Pancreas (tissue), 10 donors: ENCODE data around the gene PDCD1LG2. TPM values are rescaled to one million over a fixed set of nuclear protein-coding genes. Genes with fewer than 3 reads are reported as not detected.

Experiments used
- ATAC-seq, 4 donors: fragments of 200-7000 bp; cut with Tn5 transposase; one replicate each; pipeline versions ENCODE4 v1.8.0 to v1.9.1; 2020; ENCODE audit warnings: mild to moderate bottlenecking in 4 of 4, moderate library complexity in 4 of 4
- DNase-seq, 6 donors: peaks; one replicate each; pipeline ENCODE4 v3.0.0-alpha.2; 2020
- FAIRE-seq: peaks from 2 replicates; lab custom pipeline; 2012; peaks lifted over from hg19 to GRCh38; lab: Jason Lieb, UNC
- H3K27ac ChIP-seq, 4 donors: fragments of 200-600 bp; sonication (generic); 1 replicate in 3 of 4; 2 replicates in 1 of 4; pipeline versions ENCODE4 v1.5.0 to v1.8.0; 2020
- H3K27me3 ChIP-seq, 4 donors: fragments of 200-600 bp; one replicate each; pipeline ENCODE4 v1.8.0; 2021
- H3K36me3 ChIP-seq, 3 donors: fragments of 200-600 bp; sonication (generic) in 1 of 3; one replicate each; pipeline versions ENCODE4 v1.5.0 to v1.8.0; 2020 to 2021
- H3K4me1 ChIP-seq, 3 donors: fragments of 200-600 bp; one replicate each; pipeline ENCODE4 v1.8.0; 2021
- H3K4me3 ChIP-seq, 4 donors: fragments of 200-600 bp; sonication (generic) in 2 of 4; one replicate each; pipeline versions ENCODE4 v1.5.0 to v1.8.0; 2020 to 2021
- H3K9me3 ChIP-seq, 4 donors: fragments of 200-600 bp; one replicate each; pipeline ENCODE4 v1.8.0; 2021
- CTCF ChIP-seq, 4 donors: fragments of 200-600 bp; sonication (generic) in 3 of 4; IDR thresholded peaks; one replicate each; pipeline versions ENCODE4 v1.5.0 to v1.8.0; 2021; ENCODE audit warnings: antibody characterized with exemption in 4 of 4
- WGBS, 2 donors: extraction: QIAGEN DNeasy Blood & Tissue Kit; methylation state at CpG; one replicate each; pipeline ENCODE4 v1.1.7; 2013; 5-methylcytosine and 5-hydroxymethylcytosine counted together
- intact Hi-C, 3 donors: fragments of 100-400 bp; cut with DNase I; formaldehyde crosslinking; loops; one replicate each; pipeline versions ENCODE4 v1.11.1 to v1.14.2; 2022
- polyA plus RNA-seq, 2 donors: library from polyadenylated mRNA; stranded (reverse); fragments of 200-250 nt; gene quantifications; one replicate each; pipeline ENCODE4 v1.2.3, GENCODE V29; 2013
- total RNA-seq, 6 donors: library from RNA; stranded (reverse); fragmentation: NEBNext Ultra II Directional in 4 of 6; extraction: Animal tissue kit (Norgen Biotek cat#: 25700) in 4 of 6; gene quantifications; one replicate each; pipeline versions ENCODE4 v1.2.1 to v1.2.4, GENCODE V29; 2021 to 2023
- donor health status: healthy with polysubstance abuse.
- donor health status: DM: no; HTN: no; CAD: no; lungs with moderate emphysema.
- donor health status: DM: no; HTN: no; CAD: no.
- donor health status: control.
- donor health status: control.
- donor health status: Bipolar disorder and iron deficiency.
- donor health status: DM: yes; HTN: yes; CAD: no.
- donor health status: DM: no; HTN: no; CAD: no.
- donor health status: DM: no; HTN: no; CAD: no.
- donor health status: DM: yes; HTN: yes; CAD: no.

The PDCD1LG2 gene
- total and polyA plus RNA-seq, 8 donors: 0.08 to 0.43 (median 0.17) TPM; not detected in 1

GRCh38 chr9:5592904-5593303 is 82.6 kb downstream of the PDCD1LG2 start:
- Histone ChIP-seq H3K4me1 (no peaks in the 10 kb centered on the region), H3K27ac (no peak overlapping the region), H3K27me3 (no peaks in the 10 kb centered on the region), H3K9me3 (no peaks in the 10 kb centered on the region), H3K4me3 (no peak overlapping the region), H3K36me3 (no peaks in the 10 kb centered on the region)
- no peak for ATAC-seq
- DNase-seq: no peak
- no peak for TF ChIP-seq CTCF (IDR thresholded peaks at IDR 0.05)
- no peak for FAIRE-seq
- 75 to 86% methylated on average over 5 of the region's 5 CpGs for WGBS, 2 donors
- intact Hi-C loops: loop anchor here in 1 of 3 donors (5.0 kb wide), 1 partner anchor 406 kb away; the partner anchor contains the start of gene INSL6

- no peak for ATAC-seq
- H3K36me3 ChIP-seq: no peaks in the 10 kb centered on the region
- 72 to 89% methylated on average over 2 of the region's 2 CpGs for WGBS, 2 donors
Measured at GRCh38 chr9:5593904-5594303, 83.6 kb downstream of the PDCD1LG2 start.

GRCh38 chr9:5596173-5596572 is 85.8 kb downstream of the PDCD1LG2 start:
- no peak for TF ChIP-seq CTCF (IDR thresholded peaks at IDR 0.05)
- Histone ChIP-seq H3K4me3 (no peak overlapping the region), H3K27ac (no peak overlapping the region), H3K27me3 (no peaks in the 10 kb centered on the region), H3K9me3 (no peaks in the 10 kb centered on the region), H3K4me1 (no peaks in the 10 kb centered on the region), H3K36me3 (no peaks in the 10 kb centered on the region)
- DNase-seq (no peak), ATAC-seq (no peak), FAIRE-seq (no peak)
- WGBS, 2 donors: 84 to 85% methylated on average over 2 of the region's 2 CpGs
- intact Hi-C loops: no loop called here

More at GRCh38 chr9:5593904-5594303, 83.6 kb downstream of the PDCD1LG2 start:
- Histone ChIP-seq H3K27me3 (no peaks in the 10 kb centered on the region), H3K4me1 (no peaks in the 10 kb centered on the region), H3K27ac (no peak overlapping the region), H3K9me3 (no peaks in the 10 kb centered on the region), H3K4me3 (no peak overlapping the region)
- TF ChIP-seq CTCF (IDR thresholded peaks at IDR 0.05): no peak
- no peak for FAIRE-seq
- intact Hi-C loops: loop anchor here in 1 of 3 donors (5.0 kb wide), 1 partner anchor 407 kb away; the partner anchor contains the start of gene INSL6
- no peak for DNase-seq

GRCh38 chr9:5608298-5609225 is 98.2 kb downstream of the PDCD1LG2 start:
- Histone ChIP-seq H3K27ac (peak overlapping the region in 1 of 4 donors; percentile 31), H3K4me1 (no peaks in the 10 kb centered on the region), H3K9me3 (no peaks in the 10 kb centered on the region), H3K4me3 (peak overlapping the region in 2 of 4 donors; percentile 19 to 34), H3K36me3 (no peaks in the 10 kb centered on the region), H3K27me3 (no peaks in the 10 kb centered on the region)
- 37 to 41% methylated on average over 6 of the region's 6 CpGs for WGBS, 2 donors
- no peak for FAIRE-seq
- no peak for TF ChIP-seq CTCF (IDR thresholded peaks at IDR 0.05)
- intact Hi-C loops: no loop called here
- ATAC-seq: peak; percentile 61 to 92 (median 82)
- DNase-seq: no peak

- H3K27ac ChIP-seq: no peak overlapping the region
- peak overlapping the region in 2 of 4 donors; percentile 19 to 34 for H3K4me3 ChIP-seq
- no peak for ATAC-seq
- 47 to 66% methylated on average over 3 of the region's 3 CpGs for WGBS, 2 donors
- DNase-seq: no peak
- no peaks in the 10 kb centered on the region for H3K27me3 ChIP-seq
- no peak for TF ChIP-seq CTCF (IDR thresholded peaks at IDR 0.05)
- no peaks in the 10 kb centered on the region for H3K36me3 ChIP-seq
- no peaks in the 10 kb centered on the region for H3K9me3 ChIP-seq
- no peaks in the 10 kb centered on the region for H3K4me1 ChIP-seq
- intact Hi-C loops: no loop called here
- no peak for FAIRE-seq
Measured at GRCh38 chr9:5609226-5609596, 98.9 kb downstream of the PDCD1LG2 start.
